ENCODE data around the gene IRF1.

DNA sequence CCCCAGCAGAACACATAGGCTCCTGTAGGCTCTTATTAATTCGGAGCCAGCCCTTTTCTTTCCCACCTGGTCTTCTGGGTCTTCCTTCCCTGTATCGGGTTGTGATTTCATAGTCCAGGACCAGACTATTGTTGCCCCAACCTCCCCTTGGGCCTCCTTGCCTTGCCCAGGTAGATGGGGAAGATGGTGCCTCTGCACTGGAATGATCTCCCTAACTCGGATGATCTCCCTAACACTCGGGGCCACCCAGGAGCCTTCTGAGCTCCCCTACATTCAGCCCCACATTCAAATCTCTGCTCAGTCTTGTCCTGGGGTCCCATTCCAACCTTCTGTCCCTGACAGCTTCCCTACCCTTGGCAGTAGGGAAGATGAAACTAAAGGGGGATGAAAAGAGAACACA lies 2.7 kb upstream of the IRF1 start:
- TF ChIP-seq, protein P1, sequence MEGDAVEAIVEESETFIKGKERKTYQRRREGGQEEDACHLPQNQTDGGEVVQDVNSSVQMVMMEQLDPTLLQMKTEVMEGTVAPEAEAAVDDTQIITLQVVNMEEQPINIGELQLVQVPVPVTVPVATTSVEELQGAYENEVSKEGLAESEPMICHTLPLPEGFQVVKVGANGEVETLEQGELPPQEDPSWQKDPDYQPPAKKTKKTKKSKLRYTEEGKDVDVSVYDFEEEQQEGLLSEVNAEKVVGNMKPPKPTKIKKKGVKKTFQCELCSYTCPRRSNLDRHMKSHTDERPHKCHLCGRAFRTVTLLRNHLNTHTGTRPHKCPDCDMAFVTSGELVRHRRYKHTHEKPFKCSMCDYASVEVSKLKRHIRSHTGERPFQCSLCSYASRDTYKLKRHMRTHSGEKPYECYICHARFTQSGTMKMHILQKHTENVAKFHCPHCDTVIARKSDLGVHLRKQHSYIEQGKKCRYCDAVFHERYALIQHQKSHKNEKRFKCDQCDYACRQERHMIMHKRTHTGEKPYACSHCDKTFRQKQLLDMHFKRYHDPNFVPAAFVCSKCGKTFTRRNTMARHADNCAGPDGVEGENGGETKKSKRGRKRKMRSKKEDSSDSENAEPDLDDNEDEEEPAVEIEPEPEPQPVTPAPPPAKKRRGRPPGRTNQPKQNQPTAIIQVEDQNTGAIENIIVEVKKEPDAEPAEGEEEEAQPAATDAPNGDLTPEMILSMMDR (IDR thresholded peaks at IDR 0.05; ENCODE audit: control extremely low read depth in 1 of 3, insufficient read depth in 1 of 3, low read depth in 1 of 3, low read length in 3 of 3) = no peak
- TF ChIP-seq POLR2A (IDR thresholded peaks at IDR 0.05; ENCODE audit: control extremely low read depth in 1 of 2, low read depth in 2 of 2, low read length in 2 of 2) = no peak
- no peak for TF ChIP-seq CREB1 (IDR thresholded peaks at IDR 0.05)
- TF ChIP-seq, protein P2, sequence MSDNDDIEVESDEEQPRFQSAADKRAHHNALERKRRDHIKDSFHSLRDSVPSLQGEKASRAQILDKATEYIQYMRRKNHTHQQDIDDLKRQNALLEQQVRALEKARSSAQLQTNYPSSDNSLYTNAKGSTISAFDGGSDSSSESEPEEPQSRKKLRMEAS (IDR thresholded peaks at IDR 0.05) = no peak
- TF ChIP-seq PHF8 (conservative IDR thresholded peaks at IDR 0.05; ENCODE audit: low read depth, low read length) = no peak
- TF ChIP-seq TBP (IDR thresholded peaks at IDR 0.05; ENCODE audit: low read depth, low read length) = no peak
- no peak for TF ChIP-seq POLR2AphosphoS5 (IDR thresholded peaks at IDR 0.05; ENCODE audit: low read depth, low read length)
- no peak for TF ChIP-seq KDM1A (IDR thresholded peaks at IDR 0.05; ENCODE audit: borderline replicate concordance, low read length)
- TF ChIP-seq EZH2 (IDR thresholded peaks at IDR 0.05; ENCODE audit: low read depth, low read length, severe bottlenecking) = no peak
- no peak for TF ChIP-seq SP2 (IDR thresholded peaks at IDR 0.05; ENCODE audit: low read length)
- no peak for TF ChIP-seq NRF1 (IDR thresholded peaks at IDR 0.05; ENCODE audit: low read depth, low read length)

Measured in H1 (cell line).